K562 (cell line): ENCODE measurements around the gene MYO16. TPM values are rescaled to one million over a fixed set of nuclear protein-coding genes. Genes with fewer than 3 reads are reported as not detected.

Source experiments
- ATAC-seq: fragments of 200-7000 bp; cut with Tn5 transposase; 3 replicates; pipeline ENCODE4 v1.9.1; 2020; ENCODE audit warnings: moderate library complexity
- BruUV-seq: library from RNA; stranded (reverse); fragments of 400-500 nt; replicated peaks from 2 replicates; lab custom pipeline; 2021; lab: Mats Ljungman, UMichigan
- CTCF ChIA-PET: fragments of 300-600 bp; formaldehyde crosslinking; extraction: SDS; loops from one replicate; lab custom pipeline; 2021; ENCODE audit warnings: low intra/inter-chr PET ratio; lab: Yijun Ruan, JAX
- POLR2A ChIA-PET: fragments of 300-600, 350-650 bp; sonication (Branson Sonifier 250); formaldehyde crosslinking; extraction: SDS; loops from one replicate; lab custom pipeline; 2021; ENCODE audit warnings: antibody characterized with exemption, inconsistent platforms; lab: Yijun Ruan, JAX
- DNase-seq, 4 experiments: peaks; one replicate each; pipeline versions ENCODE4 v3.0.0 to v3.0.0-alpha.2; 2011 to 2018; ENCODE audit warnings: low spot score in 3 of 4, mixed read lengths in 3 of 4; ENCODE audit errors: extremely low read depth in 1 of 4
- FAIRE-seq: peaks from 2 replicates; lab custom pipeline; 2011; peaks lifted over from hg19 to GRCh38; lab: Jason Lieb, UNC
- H2AFZ ChIP-seq: 2 replicates; pipeline ENCODE4 v1.6.0; 2011; ENCODE audit warnings: low read depth, low read length, control low read depth, inconsistent platforms
- H3K27ac ChIP-seq: fragments of 200-600 bp; 3 replicates; pipeline ENCODE4 v1.8.0; 2011; ENCODE audit warnings: low read depth, mild to moderate bottlenecking, control low read depth, inconsistent platforms, low read length, moderate library complexity, mixed read lengths; ENCODE audit errors: extremely low read depth
- H3K27me3 ChIP-seq, 2 experiments: fragments of 300-600 bp in 1 of 2; 2 replicates in 1 of 2; 3 replicates in 1 of 2; pipeline versions ENCODE4 v1.6.0 to v1.8.0; 2011; ENCODE audit warnings: inconsistent platforms in 2 of 2, low read length in 2 of 2, mild to moderate bottlenecking in 1 of 2, mixed read lengths in 1 of 2, moderate library complexity in 1 of 2; ENCODE audit not compliant: control insufficient read depth in 2 of 2, insufficient read depth in 2 of 2
- H3K36me3 ChIP-seq: fragments of 300-600 bp; 3 replicates; pipeline ENCODE4 v1.8.0; 2011; ENCODE audit warnings: mild to moderate bottlenecking, low read length, inconsistent platforms; ENCODE audit not compliant: control insufficient read depth, insufficient read depth
- H3K4me1 ChIP-seq, 2 experiments: fragments of 200-600 bp in 1 of 2; replicated peaks in 1 of 2; 2 replicates in 1 of 2; 3 replicates in 1 of 2; pipeline versions ENCODE4 v1.5.1 to v1.8.0; 2011; ENCODE audit warnings: inconsistent platforms in 2 of 2, low read length in 2 of 2, mild to moderate bottlenecking in 1 of 2, mixed read lengths in 1 of 2, moderate library complexity in 1 of 2; ENCODE audit not compliant: control insufficient read depth in 2 of 2, insufficient read depth in 2 of 2
- H3K4me2 ChIP-seq: 2 replicates; pipeline ENCODE4 v1.6.1; 2011; ENCODE audit warnings: low read length, control low read depth, inconsistent platforms, mixed read lengths; ENCODE audit not compliant: insufficient read depth
- H3K4me3 ChIP-seq: fragments of 200-600 bp; sonication (generic), shearing (Covaris generic); 2 replicates; pipeline ENCODE4 v1.5.1; 2016; ENCODE audit warnings: control low read depth, inconsistent platforms
- H3K79me2 ChIP-seq: fragments of 200-600 bp; 3 replicates; pipeline ENCODE4 v1.8.0; 2011; ENCODE audit warnings: low read length, inconsistent platforms; ENCODE audit not compliant: control insufficient read depth, insufficient read depth
- H3K9ac ChIP-seq, 2 experiments: 2 replicates each; pipeline versions ENCODE4 v1.6.0 to v1.6.1; 2011; ENCODE audit warnings: low read depth in 2 of 2, low read length in 2 of 2, control low read depth in 1 of 2, inconsistent platforms in 1 of 2, mild to moderate bottlenecking in 1 of 2, mixed read lengths in 1 of 2; ENCODE audit not compliant: insufficient read depth in 1 of 2
- H3K9me1 ChIP-seq: one replicate; pipeline ENCODE4 v1.6.0; 2011; ENCODE audit warnings: inconsistent platforms, mild to moderate bottlenecking, low read length, moderate library complexity; ENCODE audit not compliant: control insufficient read depth, insufficient read depth
- H3K9me3 ChIP-seq: replicated peaks from 2 replicates; pipeline ENCODE4 v1.5.1; 2011; ENCODE audit warnings: low read depth, low read length, inconsistent platforms; ENCODE audit not compliant: control insufficient read depth, insufficient read depth
- H4K20me1 ChIP-seq: replicated peaks from 2 replicates; pipeline ENCODE4 v1.6.1; 2011; ENCODE audit warnings: low read length, inconsistent platforms, mixed read lengths; ENCODE audit not compliant: control insufficient read depth, insufficient read depth
- BDP1 ChIP-seq: IDR thresholded peaks from 3 replicates; pipeline ENCODE4 v1.6.1; 2011; ENCODE audit not compliant: insufficient read length, insufficient read depth
- DIDO1 ChIP-seq: fragments of 450-650 bp; IDR thresholded peaks from 2 replicates; pipeline ENCODE4 v1.6.1; 2016; ENCODE audit warnings: low read depth, missing biosample characterization, missing genetic modification characterization
- DLX4 ChIP-seq: fragments of 250-450 bp; sonication (Bioruptor Pico); IDR thresholded peaks from 2 replicates; pipeline ENCODE4 v1.6.1; 2021; ENCODE audit warnings: mild to moderate bottlenecking
- E2F5 ChIP-seq: sonication (generic); formaldehyde crosslinking; IDR thresholded peaks from 2 replicates; pipeline ENCODE4 v1.8.0; 2022; ENCODE audit warnings: mild to moderate bottlenecking, missing genetic modification reagents
- RBBP5 ChIP-seq: fragments of 200-600 bp; sonication (generic); IDR thresholded peaks from 2 replicates; pipeline ENCODE4 v1.6.1; 2012; ENCODE audit warnings: borderline replicate concordance, mild to moderate bottlenecking, low read length, control low read depth, inconsistent platforms; ENCODE audit not compliant: insufficient read depth, poor library complexity, severe bottlenecking
- RREB1 ChIP-seq: fragments of 250-450 bp; sonication (Bioruptor Pico); IDR thresholded peaks from 2 replicates; pipeline ENCODE4 v1.4.0; 2020
- RUNX1 ChIP-seq: sonication (generic); IDR thresholded peaks from 2 replicates; pipeline ENCODE4 v1.6.1; 2016; ENCODE audit warnings: antibody characterized with exemption, low read depth
- SMAD2 ChIP-seq: fragments of 150-350 bp; IDR thresholded peaks from 2 replicates; pipeline ENCODE4 v1.6.1; 2014; ENCODE audit warnings: low read depth, mild to moderate bottlenecking, low read length
- SRSF9 ChIP-seq: fragments of 200-400 bp; formaldehyde crosslinking; IDR thresholded peaks from 2 replicates; pipeline ENCODE4 v1.6.1; 2017; ENCODE audit warnings: low read depth, low read length, borderline replicate concordance
- ZNF263 ChIP-seq: sonication (generic); formaldehyde crosslinking; IDR thresholded peaks from 2 replicates; pipeline ENCODE4 v1.8.0; 2022; ENCODE audit warnings: mild to moderate bottlenecking, missing genetic modification reagents, borderline replicate concordance
- ZNF699 ChIP-seq: fragments of 250-450 bp; sonication (Bioruptor Pico); IDR thresholded peaks from 2 replicates; pipeline ENCODE4 v1.8.0; 2021; ENCODE audit warnings: mild to moderate bottlenecking, moderate library complexity; ENCODE audit not compliant: insufficient replicate concordance
- WGBS: fragments of 100-300 bp; shearing (Covaris generic); methylation state at CpG from one replicate; pipeline ENCODE4 v1.1.6; 2016; ENCODE audit warnings: low coverage, mixed read lengths; ENCODE audit not compliant: insufficient coverage; ENCODE audit errors: missing lambda C conversion rate; 5-methylcytosine and 5-hydroxymethylcytosine counted together
- in situ Hi-C: fragments of 300-500 bp; cut with MboI; formaldehyde crosslinking; loops from 4 replicates; pipeline ENCODE4 v1.15.0; 2018; ENCODE audit warnings: inconsistent platforms, mixed read lengths
- intact Hi-C: fragments of 100-400 bp; cut with micrococcal nuclease; formaldehyde crosslinking; loops from 2 replicates; pipeline ENCODE4 v1.14.2; 2022
- polyA plus RNA-seq, 8 experiments: library from polyadenylated mRNA; depleted of rRNA in 4 of 8; stranded (reverse) in 5 of 8; unstranded in 3 of 8; fragments of >200 nt; fragmentation: Nextera tagmentation in 2 of 8; fragmentation: Illumina TruSeq in 1 of 8; extraction: Ambion mirVana in 2 of 8; extraction: Trizol in 1 of 8; gene quantifications; 2 replicates each; pipeline versions ENCODE4 v1.2.1 to v1.2.3, GENCODE V29; 2011 to 2014; ENCODE audit warnings: inconsistent platforms in 1 of 8, missing spikeins in 1 of 8
- total RNA-seq, 7 experiments: library from RNA; depleted of rRNA in 6 of 7; stranded (reverse); fragments of >200 nt in 6 of 7; fragmentation: Illumina TruSeq in 2 of 7; extraction: Trizol in 2 of 7; gene quantifications; 2 replicates each; pipeline versions ENCODE4 v1.2.1 to v1.2.3, GENCODE V29; 2011 to 2021; ENCODE audit warnings: low replicate concordance in 1 of 7

The MYO16 gene
- total and polyA plus RNA-seq, 9 of the 15 experiments (the other 6 are each of a cell fraction or from before 2014, with no cell fraction given) = 4.3 to 45.7 (median 12.1) TPM

- WGBS = 7% methylated on average over 2 of the region's 2 CpGs
- no peak for ATAC-seq
- in situ Hi-C loops = no loop called here
Measured at GRCh38 chr13:109205315-109205714, 575.9 kb downstream of the MYO16 start.

More at GRCh38 chr13:109205315-109205714, 575.9 kb downstream of the MYO16 start:
- no TSS peak for BruUV-seq
- H3K27me3 ChIP-seq = no peaks in the 10 kb centered on the region
- POLR2A ChIA-PET = no interaction called here
- H3K27ac ChIP-seq = no peak overlapping the region
- H2AFZ ChIP-seq = no peak overlapping the region
- no peak for FAIRE-seq
- no peak overlapping the region for H3K4me2 ChIP-seq
- H3K36me3 ChIP-seq = no peaks in the 10 kb centered on the region
- H3K79me2 ChIP-seq = no peaks in the 10 kb centered on the region
- no peak for DNase-seq
- intact Hi-C loops = no loop called here
- no peak overlapping the region for H3K4me3 ChIP-seq
- no peaks in the 10 kb centered on the region for H3K9me3 ChIP-seq
- no peaks in the 10 kb centered on the region for H3K9me1 ChIP-seq
- CTCF ChIA-PET = no interaction called here
- no peaks in the 10 kb centered on the region for H3K4me1 ChIP-seq
- no peak overlapping the region for H3K9ac ChIP-seq
- H4K20me1 ChIP-seq = no peaks in the 10 kb centered on the region
- TF ChIP-seq BDP1 (no peak), ZNF699 (CRISPR knock-in tag) (no peak), E2F5 (CRISPR knock-in tag) (no peak), RBBP5 (no peak), SRSF9 (no peak), ZNF263 (no peak), SMAD2 (no peak), RUNX1 (no peak), DIDO1 (tag) (no peak), DLX4 (CRISPR knock-in tag) (no peak), RREB1 (CRISPR knock-in tag) (no peak)
